Activated B cell treated with CpG ODN at 0.5 μM for 24 hours (primary cell): ENCODE measurements around the gene EML6. TPM values are rescaled to one million over a fixed set of nuclear protein-coding genes. Genes with fewer than 3 reads are reported as not detected.

Source experiments
- ATAC-seq: fragments of 200-7000 bp; cut with Tn5 transposase; one replicate; pipeline ENCODE4 v1.10.0; 2021; ENCODE audit warnings: low read depth, mild to moderate bottlenecking, moderate library complexity
- CTCF ChIA-PET: fragments of 350-600 bp; sonication (Branson Sonifier 250); formaldehyde crosslinking; loops from one replicate; lab custom pipeline; 2021; ENCODE audit warnings: antibody characterized with exemption; lab: Charles Lee
- POLR2A ChIA-PET: fragments of 350-600 bp; sonication (Branson Sonifier 250); formaldehyde crosslinking; loops from one replicate; lab custom pipeline; 2021; ENCODE audit warnings: antibody characterized with exemption; lab: Charles Lee
- DNase-seq: peaks from one replicate; pipeline ENCODE4 v3.0.0; 2022
- H3K27ac Mint-ChIP-seq: one replicate; pipeline ENCODE4 v1.8.0; 2020; ENCODE audit warnings: mixed read lengths
- H3K27me3 Mint-ChIP-seq: one replicate; pipeline ENCODE4 v1.8.0; 2021; ENCODE audit warnings: mixed read lengths
- H3K36me3 Mint-ChIP-seq: one replicate; pipeline ENCODE4 v1.8.0; 2021; ENCODE audit warnings: low read depth, mixed read lengths
- H3K4me1 Mint-ChIP-seq: one replicate; pipeline ENCODE4 v1.8.0; 2021; ENCODE audit warnings: mixed read lengths
- H3K4me3 Mint-ChIP-seq: one replicate; pipeline ENCODE4 v1.8.0; 2020; ENCODE audit warnings: mild to moderate bottlenecking, mixed read lengths
- H3K9me3 Mint-ChIP-seq: one replicate; pipeline ENCODE4 v1.8.0; 2020; ENCODE audit warnings: mixed read lengths
- CTCF ChIP-seq: fragments of 200-600 bp; IDR thresholded peaks from one replicate; pipeline ENCODE4 v1.8.0; 2022; ENCODE audit warnings: antibody characterized with exemption, mild to moderate bottlenecking
- intact Hi-C: fragments of 100-400 bp; cut with micrococcal nuclease; formaldehyde crosslinking; loops from one replicate; pipeline ENCODE4 v1.15.1; 2024
- total RNA-seq: library from RNA; stranded (reverse); gene quantifications from 2 replicates; pipeline ENCODE4 v1.2.3, GENCODE V29; 2022

The EML6 gene
- total RNA-seq, 1 donor from 2014 or later = 31.5 TPM

- no peak for ATAC-seq
- POLR2A ChIA-PET = interaction anchor here (0.6 kb wide), 1 partner anchor 258 kb away, joined by 4 read pairs; no protein-coding TSS in a partner anchor
Measured at GRCh38 chr2:54966165-54966832, 242.8 kb downstream of the EML6 start.

DNA sequence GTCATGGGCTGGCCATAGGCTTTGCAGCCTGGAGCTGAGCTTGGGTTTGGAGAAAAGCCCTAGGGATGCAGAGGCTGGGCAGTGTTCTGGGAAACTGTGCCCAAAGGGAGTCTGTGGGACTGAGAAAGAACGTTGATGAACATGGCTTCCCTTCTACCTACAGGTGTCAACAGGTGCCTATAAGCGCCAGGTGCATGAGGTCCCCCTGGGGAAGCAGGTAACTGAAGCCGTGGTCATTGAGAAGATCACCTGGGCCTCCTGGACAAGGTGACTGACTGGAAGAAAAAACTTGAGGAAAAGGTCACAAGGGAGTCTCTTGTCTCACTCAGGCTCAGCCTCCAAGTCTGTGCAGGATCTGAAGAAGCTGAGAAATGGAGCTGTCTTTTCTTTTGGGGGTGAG lies 243.4 kb downstream of the EML6 start:
- ChIA-PET POLR2A (interaction anchor here (0.6 kb wide), 1 partner anchor 257 kb away, joined by 4 read pairs; no protein-coding TSS in a partner anchor), CTCF (no interaction called here)
- ATAC-seq (no peak), DNase-seq (no peak)
- Mint-ChIP-seq H3K27me3 (no peaks in the 10 kb centered on the region), H3K4me1 (peaks cover 9% of the 10 kb centered on the region), H3K27ac (no peak overlapping the region), H3K9me3 (no peaks in the 10 kb centered on the region), H3K4me3 (no peak overlapping the region), H3K36me3 (peaks cover 58% of the 10 kb centered on the region)
- intact Hi-C loops = no loop called here
- no peak for TF ChIP-seq CTCF

More at GRCh38 chr2:54966165-54966832, 242.8 kb downstream of the EML6 start:
- intact Hi-C loops = no loop called here
- H3K27me3 Mint-ChIP-seq = no peaks in the 10 kb centered on the region
- H3K4me1 Mint-ChIP-seq = peaks cover 9% of the 10 kb centered on the region
- H3K36me3 Mint-ChIP-seq = peaks cover 53% of the 10 kb centered on the region
- H3K4me3 Mint-ChIP-seq = no peak overlapping the region
- no peak overlapping the region for H3K27ac Mint-ChIP-seq
- CTCF ChIA-PET = interaction anchor here (1.3 kb wide), 1 partner anchor 10 kb away, joined by 3 read pairs; no protein-coding TSS in a partner anchor
- TF ChIP-seq CTCF = no peak
- DNase-seq = no peak
- H3K9me3 Mint-ChIP-seq = no peaks in the 10 kb centered on the region

DNA sequence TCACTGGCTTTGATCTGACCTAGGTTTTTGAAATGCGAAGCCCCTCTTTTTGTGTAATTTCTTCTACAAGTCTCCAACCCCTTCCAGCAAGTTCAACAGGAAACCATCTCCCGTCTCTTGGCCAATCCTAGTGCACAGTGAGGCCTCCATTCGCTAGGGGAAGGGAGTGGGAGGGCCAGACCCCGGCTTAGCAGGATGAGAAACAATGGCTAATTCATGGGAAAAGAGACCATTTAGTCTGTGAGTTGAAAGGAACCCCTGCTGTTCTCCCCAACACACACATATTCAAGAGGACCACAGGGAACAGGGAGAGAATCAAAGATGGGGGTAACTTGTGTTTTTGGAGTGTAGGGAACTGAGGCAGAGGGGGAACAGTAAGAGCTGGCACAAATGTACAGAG lies 243.8 kb downstream of the EML6 start:
- Mint-ChIP-seq H3K9me3 (no peaks in the 10 kb centered on the region), H3K27ac (no peak overlapping the region), H3K4me3 (no peak overlapping the region), H3K4me1 (peaks cover 9% of the 10 kb centered on the region), H3K27me3 (no peaks in the 10 kb centered on the region), H3K36me3 (peaks cover 58% of the 10 kb centered on the region)
- ChIA-PET POLR2A (no interaction called here), CTCF (no interaction called here)
- ATAC-seq (no peak), DNase-seq (no peak)
- intact Hi-C loops = no loop called here
- TF ChIP-seq CTCF = no peak

- H3K36me3 Mint-ChIP-seq = peaks cover 63% of the 10 kb centered on the region
- ATAC-seq (no peak), DNase-seq (no peak)
- POLR2A ChIA-PET = no interaction called here
- no peaks in the 10 kb centered on the region for H3K27me3 Mint-ChIP-seq
- intact Hi-C loops = no loop called here
- H3K9me3 Mint-ChIP-seq = no peaks in the 10 kb centered on the region
- CTCF ChIA-PET = no interaction called here
- H3K4me1 Mint-ChIP-seq = peaks cover 9% of the 10 kb centered on the region
- H3K4me3 Mint-ChIP-seq = no peak overlapping the region
- no peak overlapping the region for H3K27ac Mint-ChIP-seq
- no peak for TF ChIP-seq CTCF
Measured at GRCh38 chr2:54967759-54968365, 244.4 kb downstream of the EML6 start.

- Mint-ChIP-seq H3K9me3 (no peaks in the 10 kb centered on the region), H3K27ac (no peak overlapping the region), H3K4me3 (no peak overlapping the region), H3K4me1 (peaks cover 9% of the 10 kb centered on the region), H3K27me3 (no peaks in the 10 kb centered on the region), H3K36me3 (peaks cover 72% of the 10 kb centered on the region)
- ChIA-PET POLR2A (no interaction called here), CTCF (no interaction called here)
- intact Hi-C loops = no loop called here
- ATAC-seq (no peak), DNase-seq (no peak)
- TF ChIP-seq CTCF = no peak
Measured at GRCh38 chr2:54968561-54969218, 245.2 kb downstream of the EML6 start.
